ENCODE results near the gene ZNF511. TPM values are rescaled to one million over a fixed set of nuclear protein-coding genes. Genes with fewer than 3 reads are reported as not detected.
A peak's percentile ranks its signal among the peaks of the same experiment; 100 is the strongest.

Gene ZNF511, protein sequence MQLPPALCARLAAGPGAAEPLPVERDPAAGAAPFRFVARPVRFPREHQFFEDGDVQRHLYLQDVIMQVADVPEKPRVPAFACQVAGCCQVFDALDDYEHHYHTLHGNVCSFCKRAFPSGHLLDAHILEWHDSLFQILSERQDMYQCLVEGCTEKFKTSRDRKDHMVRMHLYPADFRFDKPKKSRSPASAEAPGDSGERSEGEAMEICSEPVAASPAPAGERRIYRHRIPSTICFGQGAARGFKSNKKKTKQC
- polyA plus RNA-seq (2013), result 16.2 and 17.1 TPM in 2 replicates

- H3K14ac ChIP-seq (ENCODE audit: low read length), result peak within 1 kb of the TSS; percentile 93
- peak within 1 kb of the TSS; percentile 90 for H2BK120ac ChIP-seq (ENCODE audit: insufficient read depth, low read length, poor library complexity)
- peaks cover 5% of the 10 kb centered on the region for H3K9me3 ChIP-seq (ENCODE audit: insufficient read depth, low read depth, low read length)
- DNase-seq, result peak; percentile 75 to 85
- H3K9ac ChIP-seq (ENCODE audit: low read length), result peak within 1 kb of the TSS; percentile 97
- H3K79me2 ChIP-seq (ENCODE audit: control insufficient read depth, insufficient read depth, low read length, poor library complexity), result peaks cover 5% of the 10 kb centered on the region
- H3K4me2 ChIP-seq (ENCODE audit: low read length), result peak within 1 kb of the TSS; percentile 88
- no peak within 1 kb of the TSS for H3K23ac ChIP-seq (ENCODE audit: low read length)
- no peaks in the 10 kb centered on the region for H3K27me3 ChIP-seq (ENCODE audit: insufficient read depth, low read length)
- no peak within 1 kb of the TSS for H2AK5ac ChIP-seq (ENCODE audit: low read length)
- H3K4me1 ChIP-seq (ENCODE audit: control insufficient read depth in 1 of 2, insufficient read depth in 2 of 2, low read length in 2 of 2), result peaks cover 4 to 10% of the 10 kb centered on the region in 2 experiments
- peak within 1 kb of the TSS; percentile 84 for H3K4ac ChIP-seq (ENCODE audit: low read depth, low read length)
- peaks cover 7% of the 10 kb centered on the region for H3K79me1 ChIP-seq (ENCODE audit: low read length)
- peak within 1 kb of the TSS; percentile 95 for H4K12ac ChIP-seq (ENCODE audit: low read depth, low read length)
- peak within 1 kb of the TSS; percentile 83 for H3K18ac ChIP-seq (ENCODE audit: low read length)
- peak within 1 kb of the TSS; percentile 97 for H4K8ac ChIP-seq (ENCODE audit: low read depth, low read length)
- H2BK5ac ChIP-seq (ENCODE audit: low read depth, low read length, poor library complexity), result peak within 1 kb of the TSS; percentile 79
- H4K91ac ChIP-seq (ENCODE audit: low read depth, low read length), result peak within 1 kb of the TSS; percentile 91
- H3K27ac ChIP-seq (ENCODE audit: low read depth, low read length), result peak within 1 kb of the TSS; percentile 90
- H3K36me3 ChIP-seq (ENCODE audit: control insufficient read depth in 1 of 2, insufficient read depth in 2 of 2, low read length in 2 of 2), result peaks cover 16 to 22% of the 10 kb centered on the region in 2 experiments
- no CpG with 5 or more reads among the region's 89 CpGs for WGBS (ENCODE audit: extremely low coverage, insufficient coverage, insufficient read length)
- H2BK12ac ChIP-seq (ENCODE audit: low read length), result no peak within 1 kb of the TSS
- peak within 1 kb of the TSS; percentile 98 for H3K4me3 ChIP-seq (ENCODE audit: low read depth, low read length)
- peak within 1 kb of the TSS; percentile 76 for H2AFZ ChIP-seq (ENCODE audit: insufficient read depth, low read length, poor library complexity)
Observed at GRCh38 chr10:133308421-133309099, at the start of gene ZNF511, which contains the start of gene TUBGCP2. Gene ZNF511, plus strand, starts transcription at chr10:133308914. Its CDS starts 30 bp downstream, at chr10:133308944. Gene TUBGCP2, minus strand, starts transcription at chr10:133308872. Its CDS starts 5,931 bp downstream, at chr10:133302941.

- Histone ChIP-seq H3K9ac (ENCODE audit: low read length) (no peak overlapping the region), H3K79me2 (ENCODE audit: control insufficient read depth, insufficient read depth, low read length, poor library complexity) (peaks cover 2% of the 10 kb centered on the region), H4K8ac (ENCODE audit: low read depth, low read length) (no peak overlapping the region), H2BK5ac (ENCODE audit: low read depth, low read length, poor library complexity) (no peak overlapping the region), H3K27me3 (ENCODE audit: insufficient read depth, low read length) (no peaks in the 10 kb centered on the region), H3K14ac (ENCODE audit: low read length) (no peak overlapping the region), H2BK12ac (ENCODE audit: low read length) (no peak overlapping the region), H4K12ac (ENCODE audit: low read depth, low read length) (no peak overlapping the region), H3K9me3 (ENCODE audit: insufficient read depth, low read depth, low read length) (peaks cover 2% of the 10 kb centered on the region), H3K4me2 (ENCODE audit: low read length) (no peak overlapping the region), H3K23ac (ENCODE audit: low read length) (no peak overlapping the region), H2AFZ (ENCODE audit: insufficient read depth, low read length, poor library complexity) (no peak overlapping the region), H3K18ac (ENCODE audit: low read length) (no peak overlapping the region), H3K79me1 (ENCODE audit: low read length) (peaks cover 4% of the 10 kb centered on the region), H3K4me3 (ENCODE audit: low read depth, low read length) (no peak overlapping the region), H3K4ac (ENCODE audit: low read depth, low read length) (no peak overlapping the region), H2AK5ac (ENCODE audit: low read length) (no peak overlapping the region), H3K27ac (ENCODE audit: low read depth, low read length) (no peak overlapping the region), H4K91ac (ENCODE audit: low read depth, low read length) (no peak overlapping the region), H3K4me1 (ENCODE audit: control insufficient read depth in 1 of 2, insufficient read depth in 2 of 2, low read length in 2 of 2) (peaks cover 4 to 6% of the 10 kb centered on the region in 2 experiments), H2BK120ac (ENCODE audit: insufficient read depth, low read length, poor library complexity) (no peak overlapping the region), H3K36me3 (ENCODE audit: control insufficient read depth in 1 of 2, insufficient read depth in 2 of 2, low read length in 2 of 2) (no peaks in the 10 kb centered on the region)
- DNase-seq, result no peak
- no CpG with 5 or more reads among the region's 12 CpGs for WGBS (ENCODE audit: extremely low coverage, insufficient coverage, insufficient read length)
Observed at GRCh38 chr10:133259602-133259989, 49.1 kb upstream of the ZNF511 start.

DNA sequence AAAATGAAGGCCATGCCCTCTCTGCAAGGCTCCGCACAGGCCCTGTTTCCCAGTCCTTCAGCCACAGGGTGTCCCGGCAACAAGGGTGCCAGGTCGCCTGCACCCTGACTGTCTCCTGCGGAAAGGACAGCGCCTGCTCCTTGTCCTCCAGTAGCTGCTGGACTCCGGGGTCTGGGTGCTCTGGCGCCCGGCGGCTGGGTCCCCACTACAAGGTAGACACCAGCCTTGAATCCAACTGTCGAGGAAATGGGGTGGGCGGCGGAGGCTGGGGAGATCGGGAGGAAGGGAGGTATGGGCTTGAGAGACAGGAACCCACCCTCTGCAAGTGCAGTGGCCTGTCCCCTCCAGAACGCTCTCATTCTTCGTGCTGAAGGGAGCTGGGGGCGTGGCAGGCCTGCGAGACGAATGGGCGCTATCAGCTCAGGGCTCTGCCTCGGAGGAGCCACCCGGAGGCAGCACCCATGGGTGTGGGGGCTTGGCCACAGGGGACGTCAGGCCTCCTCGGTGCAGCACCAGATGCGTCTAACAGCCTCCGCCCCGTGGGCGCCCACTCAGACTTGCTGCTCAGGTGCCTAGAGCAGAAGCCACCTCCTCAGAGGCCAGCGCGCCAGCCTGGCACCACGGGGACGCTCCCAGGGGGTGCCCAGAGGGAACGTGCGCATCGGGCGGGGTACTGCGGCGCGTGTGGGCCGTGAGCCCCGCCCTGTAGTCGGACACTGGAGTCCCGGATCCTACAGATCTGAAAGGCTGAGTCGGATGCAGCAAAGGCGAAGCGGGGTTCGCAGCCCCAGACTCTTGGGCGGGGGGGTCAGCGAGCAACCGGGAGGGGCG lies 47.6 kb upstream of the ZNF511 start:
- Histone ChIP-seq H3K4me2 (ENCODE audit: low read length) (peak overlapping the region; percentile 70), H3K27me3 (ENCODE audit: insufficient read depth, low read length) (no peaks in the 10 kb centered on the region), H3K4ac (ENCODE audit: low read depth, low read length) (peak overlapping the region; percentile 88), H3K79me2 (ENCODE audit: control insufficient read depth, insufficient read depth, low read length, poor library complexity) (peaks cover 2% of the 10 kb centered on the region), H3K4me3 (ENCODE audit: low read depth, low read length) (peak overlapping the region; percentile 91), H4K12ac (ENCODE audit: low read depth, low read length) (peak overlapping the region; percentile 79), H4K91ac (ENCODE audit: low read depth, low read length) (peak overlapping the region; percentile 92), H2AFZ (ENCODE audit: insufficient read depth, low read length, poor library complexity) (peak overlapping the region; percentile 91), H2BK12ac (ENCODE audit: low read length) (no peak overlapping the region), H3K4me1 (ENCODE audit: control insufficient read depth in 1 of 2, insufficient read depth in 2 of 2, low read length in 2 of 2) (peaks cover 4 to 6% of the 10 kb centered on the region in 2 experiments), H3K79me1 (ENCODE audit: low read length) (peaks cover 4% of the 10 kb centered on the region), H2BK5ac (ENCODE audit: low read depth, low read length, poor library complexity) (no peak overlapping the region), H3K18ac (ENCODE audit: low read length) (peak overlapping the region; percentile 60), H3K23ac (ENCODE audit: low read length) (no peak overlapping the region), H2AK5ac (ENCODE audit: low read length) (peak overlapping the region; percentile 31), H4K8ac (ENCODE audit: low read depth, low read length) (peak overlapping the region; percentile 95), H3K9me3 (ENCODE audit: insufficient read depth, low read depth, low read length) (peaks cover 2% of the 10 kb centered on the region), H2BK120ac (ENCODE audit: insufficient read depth, low read length, poor library complexity) (peak overlapping the region; percentile 85), H3K9ac (ENCODE audit: low read length) (no peak overlapping the region), H3K36me3 (ENCODE audit: control insufficient read depth in 1 of 2, insufficient read depth in 2 of 2, low read length in 2 of 2) (peaks cover 0 to 2% of the 10 kb centered on the region in 2 experiments), H3K27ac (ENCODE audit: low read depth, low read length) (no peak overlapping the region), H3K14ac (ENCODE audit: low read length) (peak overlapping the region; percentile 89)
- peak; percentile 25 to 36 for DNase-seq
- WGBS (ENCODE audit: extremely low coverage, insufficient coverage, insufficient read length), result no CpG with 5 or more reads among the region's 50 CpGs

- no peak overlapping the region for H2AK5ac ChIP-seq (ENCODE audit: low read length)
- peaks cover 0 to 2% of the 10 kb centered on the region in 2 experiments for H3K36me3 ChIP-seq (ENCODE audit: control insufficient read depth in 1 of 2, insufficient read depth in 2 of 2, low read length in 2 of 2)
- no peak overlapping the region for H3K23ac ChIP-seq (ENCODE audit: low read length)
- H2BK12ac ChIP-seq (ENCODE audit: low read length), result no peak overlapping the region
- peak overlapping the region; percentile 91 for H2AFZ ChIP-seq (ENCODE audit: insufficient read depth, low read length, poor library complexity)
- H4K8ac ChIP-seq (ENCODE audit: low read depth, low read length), result peak overlapping the region; percentile 95
- H3K79me1 ChIP-seq (ENCODE audit: low read length), result peaks cover 4% of the 10 kb centered on the region
- no CpG with 5 or more reads among the region's 79 CpGs for WGBS (ENCODE audit: extremely low coverage, insufficient coverage, insufficient read length)
- H2BK120ac ChIP-seq (ENCODE audit: insufficient read depth, low read length, poor library complexity), result peak overlapping the region; percentile 85
- peak overlapping the region; percentile 92 for H4K91ac ChIP-seq (ENCODE audit: low read depth, low read length)
- H3K79me2 ChIP-seq (ENCODE audit: control insufficient read depth, insufficient read depth, low read length, poor library complexity), result peaks cover 2% of the 10 kb centered on the region
- H3K18ac ChIP-seq (ENCODE audit: low read length), result peak overlapping the region; percentile 77
- H3K9ac ChIP-seq (ENCODE audit: low read length), result peak overlapping the region; percentile 78
- H3K4ac ChIP-seq (ENCODE audit: low read depth, low read length), result peak overlapping the region; percentile 88
- H3K27ac ChIP-seq (ENCODE audit: low read depth, low read length), result no peak overlapping the region
- peak overlapping the region; percentile 89 for H3K14ac ChIP-seq (ENCODE audit: low read length)
- DNase-seq, result peak; percentile 72 to 76
- H2BK5ac ChIP-seq (ENCODE audit: low read depth, low read length, poor library complexity), result no peak overlapping the region
- H3K4me2 ChIP-seq (ENCODE audit: low read length), result peak overlapping the region; percentile 70
- peaks cover 4 to 6% of the 10 kb centered on the region in 2 experiments for H3K4me1 ChIP-seq (ENCODE audit: control insufficient read depth in 1 of 2, insufficient read depth in 2 of 2, low read length in 2 of 2)
- peaks cover 2% of the 10 kb centered on the region for H3K9me3 ChIP-seq (ENCODE audit: insufficient read depth, low read depth, low read length)
- no peaks in the 10 kb centered on the region for H3K27me3 ChIP-seq (ENCODE audit: insufficient read depth, low read length)
- H4K12ac ChIP-seq (ENCODE audit: low read depth, low read length), result peak overlapping the region; percentile 66
- H3K4me3 ChIP-seq (ENCODE audit: low read depth, low read length), result peak overlapping the region; percentile 91
Observed at GRCh38 chr10:133261726-133262325, 46.9 kb upstream of the ZNF511 start.

Data from trophoblast cell (in vitro differentiated cells and primary cell).